Measurements from ENCODE around the gene CRLF3. TPM values are rescaled to one million over a fixed set of nuclear protein-coding genes. Genes with fewer than 3 reads are reported as not detected.
"Not testable (repeated sequence)": the region's sequence is repeated elsewhere in the genome, so short reads cannot be mapped to it uniquely, and the experiment has no call there.

CRLF3 gene
- total RNA-seq, 1 donor from 2014 or later: 18.1 TPM

GRCh38 chr17:30736371-30736770 is 88.1 kb downstream of the CRLF3 start:
- DNase-seq: not testable (repeated sequence)

DNA sequence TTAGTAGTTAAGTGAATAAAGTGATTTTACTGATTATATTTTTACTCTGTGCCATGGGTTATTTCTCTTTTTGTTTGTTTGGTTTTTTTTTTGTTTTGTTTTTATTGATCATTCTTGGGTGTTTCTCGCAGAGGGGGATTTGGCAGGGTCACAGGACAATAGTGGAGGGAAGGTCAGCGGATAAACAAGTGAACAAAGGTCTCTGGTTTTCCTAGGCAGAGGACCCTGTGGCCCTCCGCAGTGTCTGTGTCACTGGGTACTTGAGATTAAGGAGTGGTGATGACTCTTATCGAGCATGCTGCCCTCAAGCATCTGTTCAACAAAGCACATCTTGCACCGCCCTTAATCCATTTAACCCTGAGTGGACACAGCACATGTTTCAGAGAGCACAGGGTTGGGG is 88.8 kb downstream of the CRLF3 start:
- DNase-seq: not testable (repeated sequence)

DNA sequence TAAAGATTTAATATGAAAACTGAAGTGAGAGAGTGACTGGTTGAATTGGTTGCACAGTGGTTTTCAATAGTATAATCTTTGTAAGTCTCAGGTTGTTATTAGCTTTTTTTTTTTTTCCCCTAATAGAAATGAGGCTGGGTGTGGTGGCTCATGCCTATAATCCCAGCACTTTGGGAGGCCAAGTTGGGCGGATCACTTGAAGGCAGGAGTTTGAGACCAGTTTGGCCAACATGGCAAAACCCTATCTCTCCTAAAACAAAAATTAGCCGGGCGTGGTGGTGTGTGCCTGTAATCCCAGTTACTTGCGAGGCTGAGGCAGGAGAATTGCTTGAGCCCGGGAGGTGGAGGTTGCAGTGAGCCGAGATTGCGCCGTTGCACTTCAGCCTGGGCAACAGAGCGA is 89.3 kb downstream of the CRLF3 start:
- DNase-seq: not testable (repeated sequence)

DNA sequence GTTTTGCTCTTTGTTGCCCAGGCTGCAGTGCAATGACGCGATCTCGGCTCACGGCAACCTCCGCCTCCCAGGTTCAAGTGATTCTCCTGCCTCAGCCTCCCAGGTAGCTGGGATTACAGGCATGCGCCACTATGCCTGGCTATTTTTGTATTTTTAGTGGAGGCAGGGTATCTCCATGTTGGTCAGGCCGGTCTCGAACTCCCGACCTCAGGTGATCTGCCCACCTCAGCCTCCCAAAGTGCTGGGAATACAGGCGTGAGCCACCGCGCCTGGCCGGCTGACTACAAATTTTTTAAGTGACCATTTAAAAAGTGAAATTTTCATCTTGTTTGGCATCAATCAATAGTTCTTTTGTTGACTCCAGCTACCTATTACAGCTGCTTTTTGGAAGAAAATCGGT is 90.3 kb downstream of the CRLF3 start:
- DNase-seq: not testable (repeated sequence)

Small RNAs within 50 kb of the gene (small RNA-seq; reads per million reads assigned to genes)
- gene RNU6-298P: not detected

Other genes with a start within 250 kb of the CRLF3 start
- 7.2 TPM for gene ATAD5, start 7.3 kb upstream of the CRLF3 start, total RNA-seq
- 17.8 TPM for gene TEFM, start 81.5 kb upstream of the CRLF3 start, total RNA-seq
- gene ADAP2, start 97.3 kb upstream of the CRLF3 start, total RNA-seq: 8.0 TPM
- 2.2 TPM for gene RNF135, start 146.3 kb upstream of the CRLF3 start, total RNA-seq

Measured in occipital lobe (tissue), 3 donors.